Stimulated activated CD8-positive, alpha-beta memory T cell treated with anti-CD3 and anti-CD28 coated beads, Interleukin-15, amount 100 ng/mL, for 24 hours (primary cell): ENCODE results near the gene PGRMC2.

ENCODE experiments used
- DNase-seq: peaks from one replicate; pipeline ENCODE4 v3.0.0-alpha.2; 2020; ENCODE audit warnings: low read depth

PGRMC2 gene

GRCh38 chr4:128298852-128299251 lies 11.2 kb upstream of the PGRMC2 start:
- DNase-seq: no peak

DNA sequence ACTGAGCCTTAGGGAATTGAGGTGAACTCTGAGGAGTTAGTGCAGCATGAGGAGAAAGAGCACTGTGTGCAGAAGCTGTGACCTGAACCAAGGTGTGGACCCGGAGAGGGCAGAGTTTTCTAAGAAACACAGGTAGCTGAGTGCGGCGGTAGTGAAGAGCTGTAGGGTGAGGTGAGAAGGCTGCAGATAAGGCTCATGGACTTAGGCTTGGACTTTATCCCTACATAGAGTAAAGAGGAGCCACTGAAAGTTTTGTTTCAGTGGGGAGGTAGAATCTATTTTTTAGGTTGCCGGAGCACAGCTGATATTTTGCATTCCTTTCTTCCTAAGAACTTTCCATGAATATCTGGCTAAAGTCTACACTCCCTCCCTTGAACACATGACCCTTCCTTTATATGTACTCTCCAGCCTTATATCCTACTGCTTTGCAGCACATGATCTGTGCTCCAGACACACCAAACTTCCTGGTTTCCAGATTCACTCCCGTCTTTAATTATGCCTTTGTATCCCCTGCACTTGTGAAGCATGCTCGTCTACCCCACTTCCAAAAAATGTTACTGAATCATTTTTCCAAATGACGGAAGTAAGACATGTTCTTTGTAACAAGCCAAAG lies 10.6 kb upstream of the PGRMC2 start:
- DNase-seq: no peak

- no peak for DNase-seq
Observed at GRCh38 chr4:128295255-128295654, 7.6 kb upstream of the PGRMC2 start.

DNA sequence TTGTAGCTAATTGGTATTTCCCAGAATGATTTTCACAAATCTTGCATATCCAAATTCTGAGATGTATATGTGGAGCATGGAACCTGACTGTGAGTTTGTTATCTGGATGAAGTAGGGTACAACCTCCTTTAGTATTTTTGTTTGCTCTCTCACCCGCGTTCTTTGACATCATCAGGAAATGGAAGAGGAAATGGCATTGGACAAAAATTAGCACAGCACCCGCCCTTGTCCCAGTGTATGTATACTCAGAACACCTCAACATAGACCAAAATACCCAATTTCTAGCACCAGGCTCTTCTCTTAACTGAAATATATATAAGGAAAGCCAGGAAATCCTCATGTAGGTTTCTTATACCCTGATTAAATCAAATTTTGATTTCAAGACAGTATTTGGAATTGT lies 6.9 kb upstream of the PGRMC2 start:
- DNase-seq: no peak

DNA sequence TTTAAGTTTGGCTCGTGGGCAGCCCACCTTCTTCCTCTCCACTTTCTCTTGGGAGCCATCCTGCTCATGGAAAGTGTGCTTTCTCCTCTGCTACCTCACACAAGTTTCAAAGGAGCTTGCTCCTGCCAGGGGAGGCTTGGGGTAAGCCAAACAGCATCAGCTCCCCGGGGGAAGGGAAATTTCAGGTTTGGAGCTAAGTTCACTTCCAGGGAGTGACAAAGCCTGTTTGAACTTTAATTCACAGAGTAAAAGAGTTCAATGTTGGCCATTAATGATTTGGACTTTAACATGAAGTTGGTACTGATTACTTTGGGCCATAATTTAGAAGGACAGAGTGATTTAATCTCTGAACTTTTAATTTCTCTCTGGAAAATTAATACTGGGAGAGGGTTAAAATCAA lies 4.7 kb upstream of the PGRMC2 start:
- DNase-seq: no peak

DNA sequence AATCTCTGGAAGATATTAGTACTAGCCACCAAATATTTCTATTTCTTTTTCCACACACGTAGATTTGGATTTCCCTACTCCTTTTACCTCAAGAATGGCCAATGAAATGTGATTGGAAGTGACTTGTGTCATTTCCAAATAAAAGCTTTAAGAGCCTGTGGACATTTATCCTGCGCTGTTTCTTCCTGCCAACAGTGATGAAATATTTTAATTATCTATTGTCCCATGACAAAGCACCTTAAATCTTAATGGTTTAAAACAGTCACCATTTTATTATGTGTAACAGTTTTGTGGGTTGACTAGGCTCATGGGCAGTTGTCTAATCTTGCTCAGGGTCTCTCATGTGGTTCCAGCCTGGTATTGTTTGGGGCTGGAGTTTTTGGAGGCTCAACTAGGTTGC lies 3.5 kb upstream of the PGRMC2 start:
- DNase-seq: no peak

DNA sequence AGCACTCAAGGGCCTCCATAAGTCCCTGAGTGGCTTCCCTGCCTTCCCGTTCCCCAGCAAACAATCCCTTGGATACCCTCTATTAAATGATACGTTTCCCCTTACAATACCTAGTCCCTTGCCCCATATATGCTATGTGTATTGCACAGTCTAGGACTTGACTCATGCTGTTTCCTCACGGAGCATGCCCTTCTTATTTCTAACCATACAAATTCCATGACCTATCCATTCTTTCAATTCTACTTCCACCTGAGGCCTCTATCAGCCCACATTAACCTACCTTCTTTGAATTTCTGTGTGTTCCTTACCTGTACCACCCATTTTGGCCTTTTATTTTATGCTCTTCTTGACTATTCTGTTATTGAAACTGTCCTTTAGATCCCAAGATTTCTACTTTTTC lies 2.9 kb upstream of the PGRMC2 start:
- DNase-seq: no peak

GRCh38 chr4:128289523-128290158 lies 2.0 kb upstream of the PGRMC2 start:
- DNase-seq: no peak

GRCh38 chr4:128288689-128289106 lies 1.1 kb upstream of the PGRMC2 start:
- DNase-seq: no peak

DNA sequence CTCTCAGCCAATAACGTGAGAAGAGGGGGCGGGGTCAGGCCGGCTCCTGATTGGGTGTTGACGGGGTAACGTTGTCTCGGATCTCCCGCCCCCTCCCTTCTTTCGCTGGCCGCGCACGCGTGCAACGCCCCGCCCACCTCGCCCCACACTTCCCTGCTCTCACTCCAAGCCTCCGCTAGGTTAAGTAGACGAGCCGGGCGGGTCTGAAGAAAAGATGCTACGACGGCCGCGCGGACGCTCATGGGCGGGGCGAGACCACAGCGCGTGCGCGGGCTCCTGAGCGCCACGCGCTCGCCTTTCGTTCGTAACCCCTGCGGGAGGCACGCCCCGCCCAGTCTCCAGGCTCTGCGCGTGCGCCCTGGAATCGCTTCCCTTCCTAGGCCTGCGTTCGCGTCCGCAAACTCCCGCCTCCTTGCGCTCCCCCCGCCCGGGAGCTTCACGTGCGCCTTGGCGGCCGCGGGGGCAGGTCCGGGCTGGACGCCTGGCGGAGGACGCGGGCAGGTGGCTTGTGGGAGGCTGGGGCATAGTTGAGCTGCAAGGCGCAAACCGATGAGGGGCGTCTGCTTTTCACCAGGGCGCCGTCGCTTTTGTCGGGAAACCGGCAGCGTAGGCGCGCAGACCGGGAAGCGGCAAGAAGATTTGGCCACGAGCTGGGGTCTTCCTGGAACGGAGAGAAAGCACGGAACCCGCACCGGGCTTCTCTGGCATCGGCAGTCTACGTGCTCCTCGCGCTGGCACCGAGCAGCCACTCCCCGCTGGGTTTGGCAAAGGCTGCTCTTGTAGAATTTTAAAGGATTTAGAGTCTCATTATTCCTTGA lies 467 bp upstream of the PGRMC2 start:
- peak; percentile 94 for DNase-seq

- DNase-seq: no peak
Observed at GRCh38 chr4:128286474-128287058, 1.0 kb downstream of the PGRMC2 start.

DNA sequence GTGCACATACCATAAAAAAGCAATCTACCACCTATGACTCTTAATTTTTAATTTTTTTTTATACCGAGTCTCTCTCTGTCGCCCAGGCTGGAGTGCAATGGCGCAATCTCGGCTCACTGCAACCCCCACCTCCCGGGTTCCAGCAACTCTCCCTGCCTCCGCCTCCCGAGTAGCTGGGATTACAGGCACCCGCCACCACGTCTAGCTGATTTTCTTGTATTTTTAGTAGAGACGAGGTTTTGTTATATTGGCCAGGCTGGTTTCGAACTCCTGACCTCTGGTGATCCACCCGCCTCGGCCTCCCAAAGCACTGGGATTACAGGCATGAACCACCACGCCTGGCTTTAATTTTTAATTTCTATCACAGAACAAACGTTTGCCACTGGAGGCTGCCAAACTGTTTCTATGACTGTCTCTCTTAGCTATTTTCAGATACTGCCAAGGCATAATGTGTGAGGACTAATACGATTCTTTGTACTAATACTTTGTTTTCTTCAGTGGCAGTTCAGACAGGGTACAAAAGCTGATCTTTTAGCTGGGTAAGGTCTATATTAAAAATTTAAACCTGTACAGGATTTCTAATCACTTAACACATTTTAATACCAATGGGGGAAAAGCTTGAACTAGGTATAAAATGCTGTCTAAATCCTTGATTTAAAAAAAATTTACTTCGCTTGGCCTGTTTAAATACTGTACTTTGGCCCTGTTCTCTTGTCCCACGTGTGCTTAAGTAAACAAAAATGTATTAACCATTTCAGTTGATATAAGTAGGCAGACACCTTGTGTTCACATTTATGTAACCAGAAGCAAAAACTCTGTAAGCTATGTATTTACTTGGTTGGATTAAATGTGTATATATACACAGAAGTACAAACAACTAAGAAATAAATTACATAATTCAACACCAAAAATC lies 2.3 kb downstream of the PGRMC2 start:
- DNase-seq: no peak

DNA sequence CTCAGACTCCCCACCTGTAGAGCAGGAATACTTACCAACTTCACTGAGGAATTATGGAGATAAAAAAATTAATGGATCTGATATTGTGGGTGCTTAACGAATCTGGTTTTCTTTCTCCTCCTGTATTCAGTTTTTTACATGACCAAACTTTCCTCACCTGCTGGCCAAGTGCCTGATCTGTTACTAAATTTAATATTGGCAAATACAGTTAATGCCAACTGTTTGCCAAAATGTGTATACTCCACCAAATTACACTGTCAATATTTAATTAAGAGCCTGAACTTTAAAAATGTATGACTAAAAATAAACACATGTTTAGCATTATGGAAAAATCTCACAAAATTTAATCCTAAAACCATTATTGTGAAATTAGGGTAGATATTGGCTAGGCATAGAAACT lies 3.3 kb downstream of the PGRMC2 start:
- DNase-seq: no peak

- DNase-seq: no peak
Observed at GRCh38 chr4:128283071-128283470, 4.5 kb downstream of the PGRMC2 start.

GRCh38 chr4:128282516-128282915 lies 5.1 kb downstream of the PGRMC2 start:
- no peak for DNase-seq

DNA sequence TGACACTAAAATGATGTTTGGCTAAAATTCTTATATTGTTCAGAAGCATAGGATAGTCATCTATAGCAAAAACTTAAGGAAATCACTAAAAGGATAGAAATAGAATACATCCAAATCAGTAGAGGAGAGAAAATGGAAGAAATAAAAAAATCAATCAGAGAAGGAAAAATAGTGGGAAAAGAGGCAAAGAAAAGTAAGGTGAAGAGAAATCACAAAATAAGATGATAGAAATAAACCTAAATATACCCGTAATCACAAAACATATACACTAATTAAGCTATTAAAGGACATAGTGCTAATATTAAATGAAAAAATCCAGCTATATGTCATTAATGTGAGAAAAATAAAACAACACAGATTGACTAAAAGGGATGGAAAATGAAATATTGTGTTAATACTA lies 6.3 kb downstream of the PGRMC2 start:
- no peak for DNase-seq

DNA sequence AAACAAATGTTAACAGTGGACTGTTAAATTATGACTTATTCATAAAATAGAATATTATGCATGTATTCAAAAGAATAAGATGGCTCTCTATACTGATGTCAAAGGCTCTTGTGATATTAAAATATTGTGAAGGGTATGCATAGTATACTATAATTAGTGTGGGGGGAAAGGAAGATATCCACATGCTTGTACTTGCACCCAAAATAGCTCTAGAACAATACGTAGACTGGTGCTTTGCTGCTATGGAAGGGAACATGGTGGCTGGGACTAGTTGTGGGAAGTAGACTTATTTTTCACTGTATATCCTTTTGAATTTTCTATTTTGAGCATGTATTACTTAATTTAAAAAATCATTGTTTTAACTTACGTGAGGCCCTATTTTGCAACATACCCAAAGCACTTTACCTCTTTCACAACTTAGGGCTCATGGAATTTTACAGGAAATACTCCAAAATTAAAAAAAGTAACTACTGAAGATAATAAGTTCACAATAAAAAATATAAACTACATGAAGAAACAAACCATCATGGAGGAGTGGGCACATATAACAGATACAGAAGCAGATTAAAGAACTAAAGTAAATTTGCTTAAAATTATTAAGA lies 7.9 kb downstream of the PGRMC2 start:
- no peak for DNase-seq

- no peak for DNase-seq
Observed at GRCh38 chr4:128277856-128278255, 9.8 kb downstream of the PGRMC2 start.

GRCh38 chr4:128275346-128275745 lies 12.3 kb downstream of the PGRMC2 start:
- no peak for DNase-seq

DNA sequence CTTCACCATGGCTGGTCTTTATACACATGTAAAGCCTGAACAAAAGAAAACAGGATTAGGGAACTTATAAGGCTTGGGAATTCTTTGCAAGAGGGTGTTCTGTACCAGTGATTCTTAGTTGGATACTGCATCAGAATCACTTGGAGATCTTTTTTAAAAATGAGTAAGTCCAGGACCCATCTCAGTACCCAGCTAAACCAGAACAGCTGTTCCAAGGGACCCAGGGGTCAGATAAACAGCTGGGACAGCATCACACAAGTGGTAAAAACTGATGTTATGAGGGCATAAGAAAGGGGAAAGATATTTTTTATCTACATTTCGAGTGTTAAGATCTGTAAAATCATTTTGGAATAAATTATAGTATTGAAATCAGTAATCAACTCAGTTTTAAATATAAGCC lies 16.1 kb downstream of the PGRMC2 start:
- no peak for DNase-seq

DNA sequence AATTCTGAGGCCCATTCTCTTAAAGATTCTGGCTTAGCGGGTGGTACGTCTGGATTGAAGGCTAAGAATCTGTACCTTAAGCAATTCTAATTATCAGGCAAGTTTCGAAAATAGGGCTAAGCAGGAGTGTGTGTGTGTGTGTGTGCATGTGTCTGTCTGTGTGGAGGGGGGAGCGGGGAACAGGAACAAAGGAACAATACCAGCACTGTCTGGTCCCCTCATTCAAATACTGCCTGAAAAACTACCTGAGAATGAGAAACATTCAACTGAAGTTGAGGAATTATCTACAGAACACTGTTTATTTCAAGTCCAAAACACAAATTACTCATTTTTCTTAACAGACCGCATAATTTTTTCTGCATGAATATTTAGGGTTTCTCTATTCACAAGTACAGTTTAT lies 18.6 kb downstream of the PGRMC2 start:
- DNase-seq: no peak

- no peak for DNase-seq
Observed at GRCh38 chr4:128267745-128268144, 19.9 kb downstream of the PGRMC2 start.
